Activated CD8-positive, alpha-beta memory T cell treated with anti-CD3 and anti-CD28 coated beads for 48 hours (primary cell): ENCODE measurements around the gene DHRS2.

Source experiments
- DNase-seq, 3 experiments: peaks; one replicate each; pipeline ENCODE4 v3.0.0-alpha.2; 2020; ENCODE audit warnings: low read depth in 2 of 3, low spot score in 2 of 3

DHRS2 gene

DNA sequence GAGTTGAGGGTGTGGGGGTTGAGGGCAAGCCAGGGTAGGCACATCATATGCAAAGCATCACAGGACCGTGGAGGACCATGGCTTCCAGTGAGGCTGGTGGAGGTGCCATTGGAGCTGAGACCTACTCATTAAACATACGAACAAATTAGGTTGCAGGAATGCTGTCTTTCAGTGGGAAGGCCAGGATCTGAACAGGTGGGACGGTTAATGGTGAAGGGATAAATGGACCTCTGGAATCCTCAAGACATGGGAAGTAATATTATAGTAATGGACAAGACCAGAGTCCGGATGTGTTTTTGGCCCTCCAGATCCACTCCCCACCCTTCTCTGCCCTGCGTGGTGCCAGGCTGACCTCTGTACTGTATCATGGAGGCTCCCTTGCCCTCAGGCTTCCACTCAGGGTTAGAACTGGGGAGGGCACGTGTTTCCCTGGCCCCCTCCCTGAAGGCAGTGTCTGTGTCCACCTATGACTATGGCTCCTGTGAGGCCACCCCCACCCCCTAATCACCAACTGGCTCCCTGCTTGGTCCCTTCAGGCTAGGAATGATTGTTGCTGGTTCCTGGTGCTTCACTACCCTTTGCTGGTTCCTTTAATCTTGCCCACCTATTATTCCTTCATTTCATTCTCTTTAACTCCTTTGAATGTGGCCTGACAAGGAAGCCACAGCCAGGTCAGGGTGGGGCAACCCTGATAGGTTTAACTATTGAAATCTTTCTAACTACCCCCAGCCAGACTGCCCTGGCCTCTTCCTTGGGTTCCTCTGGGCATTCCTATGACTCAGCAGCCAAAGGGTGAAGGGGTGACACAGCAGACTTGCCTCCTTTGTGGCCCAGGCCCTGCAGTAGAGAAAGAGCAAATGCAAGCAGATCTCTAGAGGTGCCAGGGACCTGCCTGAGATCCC is 10.7 kb downstream of the DHRS2 start:
- no peak for DNase-seq

- DNase-seq: no peak
Observed at GRCh38 chr14:23647619-23648018, 11.5 kb downstream of the DHRS2 start.

- DNase-seq: no peak
Observed at GRCh38 chr14:23648764-23649460, 12.7 kb downstream of the DHRS2 start.

- no peak for DNase-seq
Observed at GRCh38 chr14:23650506-23650905, 14.3 kb downstream of the DHRS2 start.

- DNase-seq: no peak
Observed at GRCh38 chr14:23653051-23653450, 16.9 kb downstream of the DHRS2 start.

GRCh38 chr14:23654231-23654630 is 18.1 kb downstream of the DHRS2 start:
- no peak for DNase-seq

GRCh38 chr14:23657959-23658470 is 21.9 kb downstream of the DHRS2 start:
- no peak for DNase-seq

- DNase-seq: no peak
Observed at GRCh38 chr14:23660290-23661226, 24.4 kb downstream of the DHRS2 start.

- no peak for DNase-seq
Observed at GRCh38 chr14:23661542-23661941, 25.4 kb downstream of the DHRS2 start.

DNA sequence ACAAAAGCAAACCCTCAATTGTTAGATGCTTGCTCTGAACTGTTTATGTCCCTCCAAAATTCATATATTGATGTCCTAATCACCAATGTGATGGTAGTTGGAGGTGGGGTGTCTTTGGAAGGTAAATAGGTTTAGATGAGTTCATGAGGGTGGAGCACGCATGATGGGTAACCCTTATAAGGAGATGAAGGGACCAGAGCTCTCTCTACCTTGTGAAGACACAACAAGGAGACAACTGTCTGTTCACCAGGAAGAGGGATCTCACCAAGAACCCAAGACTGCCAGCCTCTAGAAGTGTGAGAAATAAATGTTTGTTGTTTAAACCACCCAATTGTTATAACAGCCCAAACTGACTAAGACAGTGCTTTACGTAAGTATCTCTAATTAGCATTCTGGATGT is 27.0 kb downstream of the DHRS2 start:
- DNase-seq: no peak

GRCh38 chr14:23663711-23664110 is 27.5 kb downstream of the DHRS2 start:
- DNase-seq: no peak

DNA sequence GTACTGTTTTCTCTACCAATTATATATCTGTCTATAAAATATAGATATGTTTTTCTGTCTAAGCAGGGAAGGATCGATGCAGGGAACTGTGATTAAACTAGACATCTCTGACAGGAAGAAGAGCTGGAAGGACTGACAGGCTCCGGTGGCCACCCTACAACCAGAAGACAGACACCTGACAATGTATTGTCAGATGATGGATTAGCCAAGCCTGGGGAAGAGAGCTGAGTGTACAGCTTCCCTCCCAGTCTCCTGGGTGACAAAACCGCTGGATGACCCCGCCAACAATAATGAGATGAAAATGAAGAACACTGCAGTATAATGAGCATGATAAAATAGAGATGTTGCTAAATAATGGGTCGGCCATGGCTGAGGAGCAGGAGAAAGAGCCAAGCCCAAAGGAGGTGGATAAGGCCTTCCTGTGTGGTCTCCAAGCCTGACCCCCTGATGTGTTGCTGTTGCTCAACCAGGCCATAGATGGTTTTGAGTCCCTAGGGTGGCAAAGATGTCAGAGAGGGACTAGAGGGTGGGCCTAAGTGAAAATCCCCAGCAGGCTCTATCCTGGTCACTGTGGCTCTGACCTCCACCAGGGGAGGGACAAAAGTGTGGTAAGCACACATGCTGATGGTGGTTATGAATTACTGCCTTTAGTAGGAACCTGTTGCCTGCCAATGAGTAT is 28.2 kb downstream of the DHRS2 start:
- DNase-seq: no peak

DNA sequence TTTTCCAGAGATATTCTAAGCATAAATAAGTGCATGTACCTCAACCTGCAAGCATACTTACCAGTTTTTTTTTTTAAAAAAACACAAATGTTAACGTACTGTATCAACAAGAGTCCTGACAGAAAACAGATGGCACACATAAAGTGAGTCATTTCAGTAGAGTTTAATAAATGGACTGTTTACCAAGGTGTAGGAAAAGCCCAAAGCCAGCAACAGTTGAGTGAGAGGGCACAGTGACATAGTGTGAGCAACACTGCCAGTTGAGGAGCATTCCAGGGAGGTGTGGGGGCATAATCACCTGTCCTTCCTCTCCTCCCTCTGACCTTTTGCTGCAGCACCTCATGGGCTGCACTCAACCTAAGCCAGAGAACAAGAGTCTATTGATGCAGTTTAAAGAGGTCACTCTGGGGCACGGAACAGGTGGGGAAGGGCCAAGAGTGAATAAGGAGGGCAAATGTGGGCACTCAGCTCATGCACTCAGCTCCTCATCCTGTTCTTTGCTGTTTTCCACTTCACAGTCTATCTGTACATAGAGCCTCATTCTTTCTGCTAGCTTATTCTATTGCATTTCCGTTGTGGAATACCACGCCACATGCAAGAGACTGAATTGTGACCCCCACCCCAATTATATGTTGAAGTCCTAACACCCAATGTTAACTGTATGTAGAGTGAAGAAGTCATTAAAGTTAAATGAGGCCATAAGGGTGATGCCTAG is 29.3 kb downstream of the DHRS2 start:
- no peak for DNase-seq

DNA sequence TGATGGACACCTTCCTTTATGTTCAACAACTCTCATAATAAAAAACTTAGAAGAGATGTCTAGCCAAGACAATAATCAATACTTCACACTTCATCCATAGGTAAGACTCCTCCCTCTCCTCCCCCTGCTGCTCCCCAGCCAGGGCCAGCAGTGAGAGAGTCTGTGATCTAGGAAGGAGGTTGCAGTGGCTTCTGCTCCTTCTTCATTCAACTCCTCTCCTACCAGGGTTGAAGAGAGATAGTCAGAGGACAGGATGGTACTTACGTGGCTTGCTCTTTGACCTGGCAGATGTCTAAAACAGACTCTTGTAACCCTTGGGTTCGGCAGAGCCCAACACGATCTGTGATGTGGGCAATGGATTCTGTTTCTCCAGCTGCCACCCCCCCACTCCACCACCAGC is 31.0 kb downstream of the DHRS2 start:
- DNase-seq: no peak

DNA sequence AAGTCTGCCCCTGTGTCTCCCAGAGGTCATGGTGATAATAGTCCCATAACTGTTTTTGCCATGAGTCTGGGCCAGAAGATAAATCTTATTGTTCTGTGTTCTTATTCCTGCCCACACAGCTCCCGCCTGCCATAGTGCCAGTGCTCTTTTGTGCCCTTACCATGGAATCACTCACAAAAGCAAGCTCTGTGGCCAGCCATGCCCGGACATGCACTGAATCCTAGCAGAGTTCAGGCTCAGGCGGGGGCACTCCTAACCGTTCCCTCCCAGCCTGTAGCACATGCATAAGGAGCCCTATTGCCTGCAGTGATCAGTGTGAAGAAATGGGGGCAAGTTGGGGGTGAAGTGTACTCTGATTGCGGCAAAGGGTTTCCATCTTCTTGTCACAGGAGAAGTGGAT is 33.3 kb downstream of the DHRS2 start:
- DNase-seq: no peak

GRCh38 chr14:23670481-23670880 is 34.3 kb downstream of the DHRS2 start:
- no peak for DNase-seq

GRCh38 chr14:23672200-23672599 is 36.0 kb downstream of the DHRS2 start:
- no peak for DNase-seq

- DNase-seq: no peak
Observed at GRCh38 chr14:23675337-23675736, 39.2 kb downstream of the DHRS2 start.

DNA sequence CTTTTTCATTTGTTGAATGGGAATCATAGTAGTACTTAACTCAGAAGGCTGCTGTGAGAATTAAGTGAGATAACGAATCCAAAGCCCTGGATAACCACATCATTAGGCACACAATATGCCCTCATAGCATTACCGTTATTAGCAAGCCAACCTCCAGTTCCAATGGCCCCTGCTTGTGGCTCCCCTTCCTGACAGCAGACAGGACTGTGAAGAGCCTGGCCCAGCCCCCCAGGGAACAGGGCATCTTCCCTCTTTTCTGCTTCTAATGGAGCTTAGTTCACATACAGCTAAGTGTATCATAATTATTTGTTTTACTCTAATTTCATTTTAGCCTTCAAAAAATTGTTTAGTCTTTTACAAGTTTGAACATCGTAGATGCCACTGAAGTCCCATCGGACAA is 39.7 kb downstream of the DHRS2 start:
- no peak for DNase-seq

DNA sequence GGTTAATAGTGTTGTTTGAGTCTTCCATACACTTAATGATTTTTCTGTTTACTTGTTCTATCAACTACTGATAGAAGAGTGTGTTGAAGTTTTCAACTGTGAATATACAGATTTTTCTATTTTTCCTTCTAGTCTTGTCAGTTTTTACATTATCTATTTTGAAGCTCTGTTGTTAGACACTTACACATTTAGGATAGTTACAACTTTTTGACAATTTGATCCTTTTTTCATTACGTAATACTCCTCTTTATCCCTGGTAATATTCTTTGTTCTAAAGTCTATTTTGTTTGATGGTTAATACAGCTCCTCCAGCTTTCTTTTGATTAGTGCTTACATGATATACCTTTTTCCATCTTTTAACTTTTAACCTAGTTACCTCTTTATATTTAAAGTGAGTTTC is 45.2 kb downstream of the DHRS2 start:
- no peak for DNase-seq
